Astrocyte (in vitro differentiated cells and primary cell): Measurements from ENCODE around the gene NDRG4.

ENCODE experiments used
- CTCF ChIP-seq: IDR thresholded peaks from 2 replicates; pipeline ENCODE4 v1.5.1; 2011; ENCODE audit warnings: low read depth, mild to moderate bottlenecking, inconsistent platforms, low read length, moderate library complexity; ENCODE audit not compliant: insufficient read depth
- EZH2 ChIP-seq: IDR thresholded peaks from 2 replicates; pipeline ENCODE4 v1.6.1; 2012; ENCODE audit warnings: mild to moderate bottlenecking, low read length, inconsistent platforms; ENCODE audit not compliant: insufficient read depth

- TF ChIP-seq CTCF (no peak), EZH2 (no peak)
These were observed 48.0 kb upstream of the NDRG4 start for GRCh38 chr16:58451945-58452401.
